IMR-90 (cell line): Measurements from ENCODE around the gene ELP6. TPM values are rescaled to one million over a fixed set of nuclear protein-coding genes. Genes with fewer than 3 reads are reported as not detected.

ENCODE experiments used
- ATAC-seq: fragments of 200-7000 bp; cut with Tn5 transposase; 2 replicates; pipeline ENCODE4 v1.9.1; 2020; ENCODE audit warnings: low read depth, mild to moderate bottlenecking, moderate library complexity
- BruUV-seq: library from RNA; stranded (reverse); fragments of 400-500 nt; replicated peaks from 2 replicates; lab custom pipeline; 2021; lab: Mats Ljungman, UMichigan
- CTCF ChIA-PET: fragments of 300-600 bp; formaldehyde crosslinking; extraction: SDS; loops from one replicate; lab custom pipeline; 2021; ENCODE audit warnings: antibody characterized with exemption; lab: Yijun Ruan, JAX
- POLR2A ChIA-PET: fragments of 300-600 bp; sonication (Branson Sonifier 250); formaldehyde crosslinking; loops from one replicate; lab custom pipeline; 2022; ENCODE audit warnings: antibody characterized with exemption; ENCODE audit not compliant: unreplicated experiment; lab: Charles Lee
- DNase-seq: peaks from one replicate; pipeline ENCODE4 v3.0.0; 2013
- H2AFZ ChIP-seq: replicated peaks from 2 replicates; pipeline ENCODE3; 2013; ENCODE audit warnings: low read length, mild to moderate bottlenecking; ENCODE audit not compliant: poor library complexity
- H2AK5ac ChIP-seq: 2 replicates; pipeline ENCODE4 v1.6.1; 2013; ENCODE audit warnings: low read depth, low read length, inconsistent platforms
- H2AK9ac ChIP-seq: replicated peaks from 2 replicates; pipeline ENCODE3; 2013; ENCODE audit warnings: mild to moderate bottlenecking, low read depth, low read length, moderate library complexity; ENCODE audit not compliant: poor library complexity
- H2BK120ac ChIP-seq: 2 replicates; pipeline ENCODE4 v1.6.1; 2013; ENCODE audit warnings: low read depth, low read length, inconsistent platforms
- H2BK15ac ChIP-seq: 3 replicates; pipeline ENCODE4 v1.6.1; 2013; ENCODE audit warnings: low read depth, low read length, inconsistent platforms
- H2BK20ac ChIP-seq: 2 replicates; pipeline ENCODE4 v1.6.1; 2013; ENCODE audit warnings: low read depth, mild to moderate bottlenecking, inconsistent platforms, low read length, moderate library complexity
- H2BK5ac ChIP-seq: 2 replicates; pipeline ENCODE4 v1.6.1; 2013; ENCODE audit warnings: mild to moderate bottlenecking, low read depth, low read length, inconsistent platforms; ENCODE audit not compliant: poor library complexity, severe bottlenecking
- H3K14ac ChIP-seq: replicated peaks from 2 replicates; pipeline ENCODE4 v1.6.1; 2013; ENCODE audit warnings: low read depth, low read length, inconsistent platforms
- H3K18ac ChIP-seq: 2 replicates; pipeline ENCODE4 v1.6.1; 2013; ENCODE audit warnings: low read depth, low read length, control low read depth
- H3K23ac ChIP-seq: 2 replicates; pipeline ENCODE4 v1.6.1; 2013; ENCODE audit warnings: low read depth, low read length, inconsistent platforms
- H3K27ac ChIP-seq: 2 replicates; pipeline ENCODE4 v1.5.1; 2013; ENCODE audit warnings: mild to moderate bottlenecking, control low read depth, low read length; ENCODE audit not compliant: insufficient read depth
- H3K27me3 ChIP-seq: 2 replicates; pipeline ENCODE4 v1.6.1; 2013; ENCODE audit warnings: low read length; ENCODE audit not compliant: control insufficient read depth, insufficient read depth
- H3K36me3 ChIP-seq: 2 replicates; pipeline ENCODE4 v1.6.1; 2013; ENCODE audit warnings: low read length, mixed read lengths; ENCODE audit not compliant: control insufficient read depth, insufficient read depth
- H3K4ac ChIP-seq: 2 replicates; pipeline ENCODE4 v1.6.1; 2013; ENCODE audit warnings: low read depth, low read length, inconsistent platforms
- H3K4me1 ChIP-seq: 2 replicates; pipeline ENCODE4 v1.6.1; 2013; ENCODE audit warnings: low read length, mixed read lengths; ENCODE audit not compliant: control insufficient read depth, insufficient read depth
- H3K4me2 ChIP-seq: 2 replicates; pipeline ENCODE4 v1.6.1; 2013; ENCODE audit warnings: low read depth, mild to moderate bottlenecking, control low read depth, low read length, moderate library complexity
- H3K4me3 ChIP-seq: 2 replicates; pipeline ENCODE4 v1.5.1; 2013; ENCODE audit warnings: low read depth, mild to moderate bottlenecking, control low read depth, low read length, moderate library complexity; ENCODE audit not compliant: insufficient read depth
- H3K56ac ChIP-seq: 2 replicates; pipeline ENCODE4 v1.6.1; 2013; ENCODE audit warnings: low read length, inconsistent platforms; ENCODE audit not compliant: insufficient read depth; ENCODE audit errors: extremely low read depth
- H3K79me1 ChIP-seq, 2 experiments: 2 replicates each; pipeline ENCODE4 v1.6.1; 2013; ENCODE audit warnings: low read length in 2 of 2, inconsistent platforms in 1 of 2, low read depth in 1 of 2
- H3K9ac ChIP-seq: 2 replicates; pipeline ENCODE4 v1.6.1; 2013; ENCODE audit warnings: low read depth, low read length, control low read depth
- H3K9me1 ChIP-seq: 2 replicates; pipeline ENCODE4 v1.6.1; 2013; ENCODE audit warnings: low read length, inconsistent platforms; ENCODE audit not compliant: insufficient read depth
- H3K9me3 ChIP-seq: 2 replicates; pipeline ENCODE4 v1.6.1; 2013; ENCODE audit warnings: low read length; ENCODE audit not compliant: control insufficient read depth, insufficient read depth
- H4K20me1 ChIP-seq: 2 replicates; pipeline ENCODE4 v1.6.1; 2013; ENCODE audit warnings: low read length, inconsistent platforms; ENCODE audit not compliant: insufficient read depth
- H4K5ac ChIP-seq: 2 replicates; pipeline ENCODE4 v1.6.1; 2013; ENCODE audit warnings: mild to moderate bottlenecking, low read depth, low read length, control low read depth
- H4K8ac ChIP-seq, 2 experiments: 2 replicates each; pipeline ENCODE4 v1.6.1; 2013; ENCODE audit warnings: low read depth in 2 of 2, low read length in 2 of 2, control low read depth in 1 of 2, inconsistent platforms in 1 of 2
- H4K91ac ChIP-seq: 2 replicates; pipeline ENCODE4 v1.6.1; 2013; ENCODE audit warnings: low read depth, low read length, inconsistent platforms; ENCODE audit not compliant: insufficient read depth
- CEBPB ChIP-seq: IDR thresholded peaks from 2 replicates; pipeline ENCODE4 v1.6.1; 2012; ENCODE audit warnings: low read depth, low read length, improper control_type of control experiment
- CTCF ChIP-seq: conservative IDR thresholded peaks from 2 replicates; pipeline ENCODE4 v1.5.1; 2012; ENCODE audit warnings: mild to moderate bottlenecking, low read depth, low read length, improper control_type of control experiment
- FOS ChIP-seq: fragments of 150-350 bp; IDR thresholded peaks from 2 replicates; pipeline ENCODE4 v1.6.1; 2016; ENCODE audit warnings: low read depth, low read length
- MAFK ChIP-seq: IDR thresholded peaks from 2 replicates; pipeline ENCODE4 v1.6.1; 2012; ENCODE audit warnings: low read depth, low read length, improper control_type of control experiment
- MXI1 ChIP-seq: IDR thresholded peaks from 2 replicates; pipeline ENCODE4 v1.6.1; 2012; ENCODE audit warnings: low read depth, mild to moderate bottlenecking, low read length, moderate library complexity, borderline replicate concordance
- POLR2A ChIP-seq: IDR thresholded peaks from 2 replicates; pipeline ENCODE4 v1.6.1; 2012; ENCODE audit warnings: mild to moderate bottlenecking, low read depth, low read length
- RCOR1 ChIP-seq: IDR thresholded peaks from 2 replicates; pipeline ENCODE4 v1.6.1; 2012; ENCODE audit warnings: mild to moderate bottlenecking, low read length, improper control_type of control experiment; ENCODE audit not compliant: insufficient replicate concordance
- RFX5 ChIP-seq: IDR thresholded peaks from 2 replicates; pipeline ENCODE4 v1.8.0; 2012; ENCODE audit warnings: low read depth, mild to moderate bottlenecking, low read length, moderate library complexity
- SMC3 ChIP-seq: fragments of 150-350 bp; IDR thresholded peaks from 2 replicates; pipeline ENCODE4 v1.6.1; 2016; ENCODE audit warnings: low read depth, mild to moderate bottlenecking, antibody characterized with exemption, low read length, moderate library complexity
- WGBS, 2 experiments: methylation state at CpG; one replicate each; pipeline versions ENCODE4 v1.1.5 to v1.1.7; 2013; ENCODE audit warnings: missing lambda C conversion rate in 2 of 2; ENCODE audit not compliant: insufficient read length in 1 of 2; ENCODE audit errors: extremely low coverage in 2 of 2; 5-methylcytosine and 5-hydroxymethylcytosine counted together
- dilution Hi-C: fragments of 300-500 bp; cut with HindIII; formaldehyde crosslinking; loops from one replicate; pipeline ENCODE4 v1.14.3; 2018; ENCODE audit warnings: low sequenced_read_pairs; ENCODE audit not compliant: unreplicated experiment
- in situ Hi-C: fragments of 300-500 bp; cut with MboI; formaldehyde crosslinking; loops from 3 replicates; pipeline ENCODE4 v1.14.3; 2019; ENCODE audit warnings: low sequenced_read_pairs, inconsistent platforms, mixed read lengths
- intact Hi-C: fragments of 100-400 bp; cut with micrococcal nuclease; formaldehyde crosslinking; loops from 2 replicates; pipeline ENCODE4 v1.10.0; 2022
- polyA plus RNA-seq, 3 experiments: library from polyadenylated mRNA; depleted of rRNA; stranded (reverse); fragments of >200 nt; gene quantifications; 2 replicates each; pipeline ENCODE4 v1.2.3, GENCODE V29; 2012; ENCODE audit warnings: low replicate concordance in 1 of 3
- total RNA-seq: library from RNA; depleted of rRNA; stranded (reverse); fragments of >200 nt; gene quantifications from 2 replicates; pipeline ENCODE4 v1.2.3, GENCODE V29; 2012
- TF ChIP-seq, protein P1 (sequence below): fragments of 150-350 bp; IDR thresholded peaks from 2 replicates; pipeline ENCODE4 v1.6.1; 2017; ENCODE audit warnings: mild to moderate bottlenecking, antibody characterized with exemption, low read length, low read depth

Gene ELP6
- total and polyA plus RNA-seq, 2 of the 4 experiments (the other 2 are of a cell fraction), result 31.4 to 44.9 TPM

DNA sequence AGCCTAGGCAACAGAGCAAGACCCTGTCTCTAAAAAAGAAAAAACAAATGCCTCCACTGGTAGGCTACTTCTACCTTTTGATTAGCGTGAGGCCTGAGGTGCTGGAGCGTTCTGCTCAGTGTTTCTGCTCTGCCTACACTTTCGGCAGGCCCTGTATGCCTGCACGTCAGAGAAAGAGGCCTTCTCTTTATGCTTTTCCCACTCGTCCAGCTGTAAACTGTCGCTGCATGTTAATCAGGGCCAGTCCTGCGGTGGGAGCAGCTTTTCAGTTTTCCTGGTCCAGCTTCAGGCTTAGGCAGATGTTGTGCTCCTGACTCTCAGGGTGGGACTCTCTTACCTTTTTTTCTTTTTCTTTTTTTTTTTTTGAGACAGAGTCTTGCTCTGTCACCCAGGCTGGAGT is 39.9 kb upstream of the ELP6 start:
- H3K18ac ChIP-seq, result no peak overlapping the region
- in situ Hi-C loops (no loop called here), dilution Hi-C loops (no loop called here), intact Hi-C loops (no loop called here)
- POLR2A ChIA-PET, result no interaction called here
- no peaks in the 10 kb centered on the region for H3K79me1 ChIP-seq
- no peak for TF ChIP-seq POLR2A
- no peak for TF ChIP-seq CEBPB
- TF ChIP-seq MAFK, result no peak
- no peak for TF ChIP-seq RCOR1
- TF ChIP-seq FOS, result no peak
- TF ChIP-seq, protein P1, sequence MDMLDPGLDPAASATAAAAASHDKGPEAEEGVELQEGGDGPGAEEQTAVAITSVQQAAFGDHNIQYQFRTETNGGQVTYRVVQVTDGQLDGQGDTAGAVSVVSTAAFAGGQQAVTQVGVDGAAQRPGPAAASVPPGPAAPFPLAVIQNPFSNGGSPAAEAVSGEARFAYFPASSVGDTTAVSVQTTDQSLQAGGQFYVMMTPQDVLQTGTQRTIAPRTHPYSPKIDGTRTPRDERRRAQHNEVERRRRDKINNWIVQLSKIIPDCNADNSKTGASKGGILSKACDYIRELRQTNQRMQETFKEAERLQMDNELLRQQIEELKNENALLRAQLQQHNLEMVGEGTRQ, result no peak
- no peak for TF ChIP-seq MXI1
- no peak for TF ChIP-seq SMC3
- no peak for TF ChIP-seq RFX5
- TF ChIP-seq CTCF, result no peak
- H3K4ac ChIP-seq, result no peak overlapping the region
- no peak overlapping the region for H2AK5ac ChIP-seq
- H3K9ac ChIP-seq, result no peak overlapping the region
- no peak overlapping the region for H2BK5ac ChIP-seq
- H3K23ac ChIP-seq, result no peak overlapping the region
- no peaks in the 10 kb centered on the region for H3K36me3 ChIP-seq
- BruUV-seq, result no TSS peak
- no peak overlapping the region for H4K91ac ChIP-seq
- no peak for DNase-seq
- H3K4me2 ChIP-seq, result no peak overlapping the region
- H3K56ac ChIP-seq, result no peak overlapping the region
- H2BK20ac ChIP-seq, result no peak overlapping the region
- H4K20me1 ChIP-seq, result no peaks in the 10 kb centered on the region
- H4K8ac ChIP-seq, result no peak overlapping the region
- H2BK15ac ChIP-seq, result no peak overlapping the region
- CTCF ChIA-PET, result no interaction called here
- H4K5ac ChIP-seq, result no peak overlapping the region
- peaks cover 40% of the 10 kb centered on the region for H3K27me3 ChIP-seq
- no peaks in the 10 kb centered on the region for H3K9me1 ChIP-seq
- no peak overlapping the region for H2BK120ac ChIP-seq
- H3K4me3 ChIP-seq, result no peak overlapping the region
- H3K4me1 ChIP-seq, result no peaks in the 10 kb centered on the region
- H3K27ac ChIP-seq, result no peak overlapping the region
- H3K9me3 ChIP-seq, result peaks cover 6% of the 10 kb centered on the region
- H2AFZ ChIP-seq, result no peak overlapping the region
- ATAC-seq, result no peak
- H3K14ac ChIP-seq, result no peak overlapping the region
- WGBS, 2 experiments, result 28% methylated on average over 7 of the region's 7 CpGs; no CpG with 5 or more reads in 1 of the 2 experiments
- H2AK9ac ChIP-seq, result no peak overlapping the region
